ENCODE measurements around the gene SLC49A4.

The SLC49A4 gene

DNA sequence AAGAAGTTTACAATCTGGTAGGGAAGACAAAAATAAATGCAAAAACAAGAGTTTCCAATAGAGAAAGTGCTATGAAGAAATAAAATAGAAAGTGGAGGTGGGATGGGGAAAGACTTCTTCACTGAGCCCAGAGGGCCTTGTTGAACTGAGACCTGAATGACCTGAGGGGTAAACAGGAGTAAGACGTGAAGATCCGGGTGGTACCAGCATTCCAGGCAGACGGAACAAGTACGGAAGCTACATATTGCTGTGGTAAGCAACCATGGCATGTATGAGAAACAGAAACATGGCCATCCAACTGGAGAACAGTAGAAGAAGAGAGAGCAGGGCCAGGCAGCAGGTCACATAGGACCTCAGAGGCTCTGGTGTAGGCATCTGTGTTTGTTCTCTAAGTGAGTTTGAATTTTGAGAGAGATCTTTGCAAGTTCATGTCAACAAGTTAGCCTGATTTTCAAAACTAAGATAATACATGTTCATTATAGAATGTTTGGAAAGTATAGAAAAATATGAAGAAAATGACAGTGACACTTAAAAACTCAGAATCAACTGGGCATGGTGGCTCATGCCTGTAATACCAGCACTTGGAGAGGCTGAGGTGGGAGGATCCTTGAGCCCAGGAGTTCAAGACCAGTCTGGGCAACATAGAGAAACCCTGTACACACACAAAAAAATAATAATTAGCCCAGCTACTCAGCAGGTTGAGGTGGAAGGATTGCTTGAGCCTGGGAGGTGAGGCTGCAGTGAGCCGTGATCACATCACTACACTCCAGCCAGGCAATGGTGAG lies 64.3 kb downstream of the SLC49A4 start:
- DNase-seq = no peak

DNA sequence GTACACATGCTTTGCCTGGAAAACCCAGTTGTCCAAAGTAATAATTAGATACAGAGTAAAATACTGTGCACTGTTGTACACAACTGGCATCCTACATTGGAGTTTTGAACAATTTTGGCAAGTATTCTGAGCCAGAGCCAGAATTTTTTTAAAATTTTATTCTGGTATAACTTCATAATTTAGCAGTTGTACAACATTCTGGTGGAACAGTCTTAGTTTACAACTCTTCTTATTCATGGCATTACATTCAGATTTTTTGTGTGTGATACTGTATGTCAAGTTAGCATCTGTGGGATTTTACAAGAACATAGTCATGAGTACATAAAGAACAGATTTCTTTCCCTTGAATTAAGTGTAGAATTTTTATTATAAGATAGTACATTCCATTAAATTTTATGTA lies 67.5 kb downstream of the SLC49A4 start:
- DNase-seq = no peak

GRCh38 chr3:122864498-122864897 lies 69.6 kb downstream of the SLC49A4 start:
- DNase-seq = no peak

- DNase-seq = no peak
These were observed 73.5 kb downstream of the SLC49A4 start for GRCh38 chr3:122868322-122868721.

DNA sequence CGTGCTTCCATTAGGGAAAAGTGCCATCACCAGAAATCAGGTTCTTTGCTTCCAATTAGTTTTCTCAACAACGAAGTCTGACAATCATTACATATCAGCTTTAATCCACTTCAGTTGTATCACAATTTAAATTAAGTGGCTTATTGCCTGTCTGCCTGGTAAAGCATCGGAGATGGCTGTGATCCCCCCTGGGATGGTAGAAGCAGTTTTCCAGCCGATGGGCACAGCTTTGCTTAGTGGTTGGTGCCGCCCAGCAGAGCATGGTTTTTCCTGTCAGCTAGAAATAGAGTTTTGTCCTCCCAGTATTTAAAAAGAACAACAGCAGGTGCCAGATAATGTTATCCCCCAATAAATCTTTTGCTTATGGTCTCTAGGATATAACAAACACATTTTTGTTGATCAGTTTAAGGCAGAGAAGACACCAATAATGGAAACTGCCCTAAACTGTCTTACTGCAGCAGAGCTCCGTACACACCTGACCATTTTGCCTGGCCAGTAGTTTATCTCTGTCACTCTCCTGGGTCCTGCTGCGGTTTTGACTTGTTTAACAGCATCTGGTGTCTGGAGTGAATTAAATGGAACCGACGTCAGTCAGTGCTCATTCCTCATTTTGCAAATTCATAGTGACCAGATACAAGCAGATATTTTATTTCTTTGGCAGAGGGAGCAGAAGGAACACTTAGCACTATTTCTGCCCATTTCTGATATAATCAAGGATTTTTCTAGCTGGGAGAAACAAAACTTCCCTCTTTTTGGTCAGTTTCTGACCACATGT lies 79.1 kb downstream of the SLC49A4 start:
- no peak for DNase-seq

- no peak for DNase-seq
These were observed 80.8 kb downstream of the SLC49A4 start for GRCh38 chr3:122875547-122876127.

GRCh38 chr3:122880173-122880572 lies 85.3 kb downstream of the SLC49A4 start:
- no peak for DNase-seq

DNA sequence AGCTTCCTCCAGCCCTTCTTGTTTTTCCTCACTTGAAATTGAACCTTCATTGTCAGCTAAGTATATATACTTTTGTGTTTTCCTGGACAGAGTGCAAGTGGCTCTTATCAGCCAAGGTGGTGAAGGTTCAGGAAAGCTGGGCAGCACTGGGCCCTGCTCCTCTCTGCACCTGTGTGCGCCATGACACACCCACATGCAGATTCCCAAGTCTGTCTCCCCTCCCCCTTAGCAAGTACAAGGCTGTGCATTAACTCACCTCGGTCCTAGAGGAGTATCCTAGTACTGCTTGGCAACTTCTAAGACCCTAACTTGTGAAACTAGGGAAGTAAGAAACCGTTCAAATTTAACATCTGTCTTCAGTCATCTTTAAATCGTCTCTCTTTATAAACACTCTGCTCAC lies 85.8 kb downstream of the SLC49A4 start:
- no peak for DNase-seq

GRCh38 chr3:122882361-122882947 lies 87.6 kb downstream of the SLC49A4 start:
- DNase-seq = no peak

DNA sequence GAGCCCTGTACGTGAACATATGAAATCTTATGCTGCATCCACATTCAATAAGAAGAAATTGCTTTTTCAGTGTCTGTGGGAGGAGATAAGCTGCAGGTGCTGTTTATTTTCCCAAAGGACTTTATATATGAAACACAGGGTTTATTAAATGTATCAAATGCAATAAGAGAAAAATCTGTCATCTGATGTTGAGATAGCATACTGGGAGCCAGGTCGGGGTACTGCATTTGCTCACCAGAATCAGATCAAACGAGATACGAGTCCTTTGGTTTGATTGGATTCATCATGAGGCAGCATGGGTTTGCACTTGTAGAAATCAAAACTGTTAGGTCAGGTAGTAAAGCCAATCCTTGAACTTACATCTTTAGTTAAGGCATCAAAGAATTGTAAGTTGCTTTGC lies 91.4 kb downstream of the SLC49A4 start:
- no peak for DNase-seq

GRCh38 chr3:122886946-122887345 lies 92.1 kb downstream of the SLC49A4 start:
- no peak for DNase-seq

DNA sequence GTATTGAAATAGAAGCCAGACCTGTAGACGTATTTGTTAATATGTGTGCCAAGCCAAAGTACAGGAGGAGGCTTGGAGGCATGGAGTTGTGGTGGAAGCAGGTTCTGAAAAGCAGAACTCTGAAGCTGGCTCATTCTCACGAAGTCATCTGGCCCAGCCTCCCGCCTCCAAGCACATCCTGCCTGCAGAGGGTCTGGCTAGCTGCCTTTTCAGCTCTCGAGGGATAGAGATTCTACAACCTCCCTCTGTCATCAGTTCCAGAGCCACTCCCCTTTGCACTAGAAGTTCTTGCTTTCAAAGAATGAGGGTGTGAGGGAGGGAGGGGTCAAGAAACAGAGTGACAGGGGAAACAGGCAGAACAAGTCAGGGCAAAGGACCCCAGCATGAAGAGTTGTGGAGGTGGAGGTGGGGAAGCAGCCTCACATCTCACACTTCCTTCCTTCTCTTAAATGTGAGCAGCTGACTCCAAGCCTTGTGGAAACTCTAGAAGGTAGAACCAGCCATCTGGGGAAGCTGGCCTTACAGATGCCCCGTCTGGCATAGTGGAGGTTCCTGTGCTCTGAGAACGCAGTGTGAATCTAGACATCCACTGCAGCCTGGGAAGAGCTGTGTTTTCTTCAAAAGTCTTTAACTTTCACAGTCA lies 95.3 kb downstream of the SLC49A4 start:
- DNase-seq = no peak

DNA sequence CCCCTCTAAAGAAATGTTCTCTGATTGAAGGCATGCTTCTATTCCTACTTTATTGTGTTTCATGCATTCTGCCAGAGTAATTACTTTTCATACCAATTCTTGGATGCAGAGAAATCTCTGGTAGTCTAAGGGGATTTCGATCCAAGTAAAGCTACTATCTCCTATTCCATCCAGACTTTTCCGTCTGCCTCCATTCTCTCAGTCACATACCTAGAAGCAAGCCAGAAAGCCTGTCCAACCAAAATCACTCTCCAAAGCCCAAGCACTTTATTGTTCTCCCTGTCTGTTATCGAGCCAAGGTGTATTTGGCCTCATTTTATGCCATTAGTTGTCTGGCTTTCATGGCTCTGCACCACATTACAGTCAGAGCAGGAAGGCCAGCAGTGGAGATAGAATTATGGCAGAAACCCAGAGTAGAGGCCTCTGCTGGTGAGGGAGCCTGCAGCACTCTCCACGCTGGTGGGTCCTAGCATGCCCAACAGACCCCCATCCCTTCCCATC lies 95.9 kb downstream of the SLC49A4 start:
- DNase-seq = no peak

DNA sequence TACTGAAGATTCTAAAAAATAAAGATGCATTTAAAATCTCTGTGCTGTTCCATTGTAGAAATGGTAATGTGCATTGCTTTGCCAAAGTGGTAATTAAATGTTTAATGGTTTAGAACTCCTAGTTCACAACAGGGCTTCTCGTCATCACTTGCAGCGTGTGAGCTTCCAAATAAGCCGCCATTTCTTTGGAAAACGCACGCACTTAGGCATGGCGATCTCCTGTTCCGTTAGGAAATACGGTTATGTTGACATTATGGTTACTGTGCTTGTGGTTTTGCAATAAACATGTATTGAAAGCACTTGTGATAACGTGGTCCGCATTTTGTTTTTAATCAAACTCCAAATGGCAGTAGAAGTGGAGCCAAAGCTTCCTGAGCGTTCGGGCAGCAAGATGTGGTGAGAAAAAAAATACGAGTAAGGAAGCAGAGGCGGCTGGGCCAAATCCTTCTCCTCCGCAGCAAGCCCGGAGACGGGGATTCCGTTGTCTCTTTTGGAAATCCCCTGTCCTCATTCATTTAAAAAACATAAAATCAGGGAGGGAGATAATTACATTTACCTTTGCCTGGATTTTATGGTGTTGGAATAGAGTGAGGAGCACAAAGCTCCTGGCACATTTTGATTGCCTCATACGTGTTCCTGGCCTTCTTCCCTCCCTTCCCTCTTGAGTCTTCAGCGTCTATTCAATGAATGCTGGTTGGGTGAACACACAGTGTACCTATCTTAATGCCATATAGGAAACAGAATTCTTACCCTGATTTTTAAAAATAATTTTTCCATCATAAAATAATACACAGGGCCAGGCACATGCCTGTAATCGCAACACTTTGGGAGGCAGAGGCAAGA lies 97.5 kb downstream of the SLC49A4 start:
- no peak for DNase-seq

- no peak for DNase-seq
These were observed 98.4 kb downstream of the SLC49A4 start for GRCh38 chr3:122893282-122893681.

DNA sequence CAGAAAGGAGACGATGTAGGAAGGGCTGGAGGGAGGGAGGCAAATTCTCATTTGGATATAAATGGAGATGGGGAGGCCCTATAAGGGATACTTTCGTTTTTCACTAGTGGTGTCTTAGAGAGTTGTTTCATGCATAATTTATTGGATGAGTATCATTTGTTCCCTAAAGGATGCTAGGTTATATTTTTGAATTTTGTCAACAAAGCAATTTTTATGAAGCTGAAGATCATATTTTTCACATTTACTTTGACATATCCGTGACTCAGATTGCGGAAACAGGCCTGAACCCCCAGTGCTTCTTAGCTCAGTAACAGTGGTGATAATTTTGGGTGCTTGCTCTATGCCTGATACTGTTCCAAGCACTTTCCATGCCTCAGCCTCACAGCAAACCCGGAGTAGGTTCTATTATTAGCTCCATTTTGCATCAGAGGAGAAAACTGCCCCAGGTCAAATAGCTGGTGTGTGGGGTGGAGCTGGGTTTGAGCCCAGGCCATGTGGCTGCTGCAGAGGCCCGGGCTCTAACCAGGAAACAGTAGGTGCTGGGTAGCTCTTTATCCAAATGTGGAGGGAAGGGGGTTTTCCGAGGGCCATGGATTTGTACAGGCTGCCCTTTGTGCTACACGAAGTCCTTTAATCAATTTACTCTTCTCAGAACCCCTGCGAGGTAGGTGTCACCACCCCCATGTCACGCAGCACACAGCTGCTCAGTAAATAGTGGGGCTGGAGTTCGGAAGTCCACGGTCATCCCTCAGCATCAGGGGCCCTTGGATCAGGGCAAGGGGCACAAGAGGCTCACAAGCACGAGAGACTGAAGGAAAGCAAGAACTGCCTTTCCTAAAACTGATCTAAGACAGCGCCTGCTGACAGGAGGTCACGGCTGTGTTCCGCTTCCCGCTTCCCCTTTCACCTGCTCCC lies 99.1 kb downstream of the SLC49A4 start:
- no peak for DNase-seq

- no peak for DNase-seq
These were observed 103.4 kb downstream of the SLC49A4 start for GRCh38 chr3:122898298-122898697.

DNA sequence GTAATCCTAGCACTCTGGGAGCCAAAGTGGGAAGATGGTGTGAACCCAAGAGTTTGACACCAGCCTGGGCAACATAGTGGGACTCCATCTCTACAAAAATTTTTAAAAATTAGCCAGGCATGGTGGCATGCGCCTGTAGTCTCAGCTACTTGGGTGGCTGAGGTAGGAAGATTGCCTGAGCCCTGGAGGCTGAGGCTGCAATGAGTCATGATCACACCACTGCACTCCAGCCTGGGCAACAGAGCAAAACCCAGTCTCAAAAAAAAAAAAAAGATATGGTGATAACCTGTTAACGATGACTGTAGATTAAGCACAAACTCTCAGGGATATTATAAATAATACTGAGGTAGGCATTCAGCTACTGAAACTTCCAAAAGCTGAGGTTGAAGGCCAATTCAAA lies 107.5 kb downstream of the SLC49A4 start:
- DNase-seq = no peak

DNA sequence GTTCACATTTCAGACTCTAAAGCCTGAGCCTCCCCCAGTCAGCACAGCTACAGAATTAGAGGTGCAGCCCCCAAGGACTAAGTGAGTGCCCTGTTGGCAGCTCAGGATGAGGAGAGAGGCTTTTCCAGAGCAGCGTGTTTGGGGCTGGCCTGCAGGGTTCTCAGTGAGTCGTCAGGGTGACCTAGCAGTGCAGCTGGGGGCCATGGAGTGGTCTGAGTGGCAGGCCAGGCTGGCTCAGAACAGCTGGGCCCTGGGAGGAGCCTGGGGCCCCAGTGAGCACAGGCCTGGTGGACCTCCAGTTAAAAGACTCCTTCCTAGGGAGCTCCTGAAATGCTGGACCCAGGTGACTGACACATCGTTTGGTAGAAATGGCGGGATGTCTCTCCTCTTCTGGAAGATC lies 108.3 kb downstream of the SLC49A4 start:
- no peak for DNase-seq

DNA sequence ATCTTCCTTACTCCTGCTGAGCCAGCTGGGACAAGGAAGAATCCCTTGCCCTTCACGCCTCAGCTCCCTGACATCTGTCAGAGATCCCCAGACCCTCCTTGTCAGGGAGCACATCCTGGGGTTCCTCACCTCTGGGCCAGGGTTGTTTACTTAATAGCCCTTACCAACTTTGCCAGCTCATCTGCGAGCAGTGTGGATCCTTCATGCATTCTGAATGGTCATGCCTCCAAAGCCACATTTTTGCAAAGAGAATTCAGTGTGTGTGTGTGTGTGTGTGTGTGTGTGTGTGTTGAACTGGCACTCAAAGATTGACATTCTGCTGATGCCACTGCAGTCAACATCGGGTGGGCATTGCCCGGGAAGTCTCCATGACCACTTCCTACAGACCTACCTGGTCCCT lies 112.6 kb downstream of the SLC49A4 start:
- no peak for DNase-seq

DNA sequence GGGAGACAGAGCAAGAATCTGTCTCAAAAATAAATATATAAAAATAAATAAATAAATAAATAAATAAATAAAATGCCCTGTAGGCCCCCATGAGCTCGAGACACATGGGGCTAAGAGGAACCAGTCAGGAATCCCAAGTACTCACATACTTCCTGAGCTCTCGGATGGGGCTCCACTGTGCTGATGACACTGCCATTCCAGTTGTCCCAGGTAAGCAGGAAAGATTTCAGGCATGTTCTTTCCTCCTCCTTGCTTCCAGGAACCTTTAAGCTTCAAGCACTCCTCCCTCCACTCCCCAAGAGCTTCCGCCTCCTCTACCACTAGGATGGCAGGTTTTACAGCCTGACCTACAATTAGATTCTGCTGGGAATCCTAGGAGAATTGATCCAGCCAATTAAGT lies 113.4 kb downstream of the SLC49A4 start:
- DNase-seq = no peak
